Bronchial epithelial cell (primary cell): Measurements from ENCODE around the gene POLR3K. TPM values are rescaled to one million over a fixed set of nuclear protein-coding genes. Genes with fewer than 3 reads are reported as not detected.

Experiments used
- DNase-seq: peaks from one replicate; pipeline ENCODE4 v3.0.0-alpha.2; 2010; ENCODE audit warnings: low read depth
- FAIRE-seq: peaks from 2 replicates; lab custom pipeline; 2011; peaks lifted over from hg19 to GRCh38; lab: Jason Lieb, UNC
- H3K27me3 ChIP-seq: 2 replicates; pipeline ENCODE4 v1.5.1; 2011; ENCODE audit warnings: low read length; ENCODE audit not compliant: control insufficient read depth, insufficient read depth
- H3K36me3 ChIP-seq: 2 replicates; pipeline ENCODE4 v1.5.1; 2011; ENCODE audit warnings: low read length; ENCODE audit not compliant: control insufficient read depth, insufficient read depth
- H3K4me3 ChIP-seq: 2 replicates; pipeline ENCODE4 v1.5.1; 2011; ENCODE audit warnings: mild to moderate bottlenecking, low read depth, low read length, control low read depth
- CTCF ChIP-seq: IDR thresholded peaks from 2 replicates; pipeline ENCODE4 v1.5.1; 2011; ENCODE audit warnings: mild to moderate bottlenecking, moderate library complexity, low read length, control low read depth, inconsistent platforms; ENCODE audit not compliant: insufficient read depth, severe bottlenecking
- total RNA-seq: library from RNA; depleted of rRNA; stranded (reverse); fragments of >200 nt; gene quantifications from 2 replicates; pipeline ENCODE4 v1.2.1, GENCODE V29; 2014

POLR3K gene
- total RNA-seq, 1 donor from 2014 or later = 5.8 TPM

- DNase-seq (no peak), FAIRE-seq (no peak)
- Histone ChIP-seq H3K27me3 (no peaks in the 10 kb centered on the region), H3K36me3 (peaks cover 17% of the 10 kb centered on the region), H3K4me3 (no peak overlapping the region)
- TF ChIP-seq CTCF = no peak
Measured at GRCh38 chr16:67884-68789, 14.7 kb upstream of the POLR3K start.

GRCh38 chr16:67183-67791 lies 13.9 kb upstream of the POLR3K start:
- Histone ChIP-seq H3K4me3 (no peak overlapping the region), H3K36me3 (peaks cover 22% of the 10 kb centered on the region), H3K27me3 (no peaks in the 10 kb centered on the region)
- TF ChIP-seq CTCF = no peak
- DNase-seq (no peak), FAIRE-seq (no peak)

GRCh38 chr16:66309-67182 lies 13.1 kb upstream of the POLR3K start:
- peaks cover 28% of the 10 kb centered on the region for H3K36me3 ChIP-seq
- DNase-seq (no peak), FAIRE-seq (no peak)
- no peak for TF ChIP-seq CTCF
- H3K27me3 ChIP-seq = no peaks in the 10 kb centered on the region
- H3K4me3 ChIP-seq = no peak overlapping the region

GRCh38 chr16:65745-66144 lies 12.3 kb upstream of the POLR3K start:
- no peak overlapping the region for H3K4me3 ChIP-seq
- no peaks in the 10 kb centered on the region for H3K27me3 ChIP-seq
- FAIRE-seq (no peak), DNase-seq (peak; percentile 48)
- peak; percentile 99 for TF ChIP-seq CTCF
- peaks cover 33% of the 10 kb centered on the region for H3K36me3 ChIP-seq

- peaks cover 39% of the 10 kb centered on the region for H3K36me3 ChIP-seq
Measured at GRCh38 chr16:64914-65255, 11.5 kb upstream of the POLR3K start.

More at GRCh38 chr16:64914-65255, 11.5 kb upstream of the POLR3K start:
- Histone ChIP-seq H3K27me3 (no peaks in the 10 kb centered on the region), H3K4me3 (no peak overlapping the region)
- DNase-seq (no peak), FAIRE-seq (no peak)
- TF ChIP-seq CTCF = no peak
